ENCODE results near the gene ACSS2.

ACSS2 gene, protein sequence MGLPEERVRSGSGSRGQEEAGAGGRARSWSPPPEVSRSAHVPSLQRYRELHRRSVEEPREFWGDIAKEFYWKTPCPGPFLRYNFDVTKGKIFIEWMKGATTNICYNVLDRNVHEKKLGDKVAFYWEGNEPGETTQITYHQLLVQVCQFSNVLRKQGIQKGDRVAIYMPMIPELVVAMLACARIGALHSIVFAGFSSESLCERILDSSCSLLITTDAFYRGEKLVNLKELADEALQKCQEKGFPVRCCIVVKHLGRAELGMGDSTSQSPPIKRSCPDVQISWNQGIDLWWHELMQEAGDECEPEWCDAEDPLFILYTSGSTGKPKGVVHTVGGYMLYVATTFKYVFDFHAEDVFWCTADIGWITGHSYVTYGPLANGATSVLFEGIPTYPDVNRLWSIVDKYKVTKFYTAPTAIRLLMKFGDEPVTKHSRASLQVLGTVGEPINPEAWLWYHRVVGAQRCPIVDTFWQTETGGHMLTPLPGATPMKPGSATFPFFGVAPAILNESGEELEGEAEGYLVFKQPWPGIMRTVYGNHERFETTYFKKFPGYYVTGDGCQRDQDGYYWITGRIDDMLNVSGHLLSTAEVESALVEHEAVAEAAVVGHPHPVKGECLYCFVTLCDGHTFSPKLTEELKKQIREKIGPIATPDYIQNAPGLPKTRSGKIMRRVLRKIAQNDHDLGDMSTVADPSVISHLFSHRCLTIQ

DNA sequence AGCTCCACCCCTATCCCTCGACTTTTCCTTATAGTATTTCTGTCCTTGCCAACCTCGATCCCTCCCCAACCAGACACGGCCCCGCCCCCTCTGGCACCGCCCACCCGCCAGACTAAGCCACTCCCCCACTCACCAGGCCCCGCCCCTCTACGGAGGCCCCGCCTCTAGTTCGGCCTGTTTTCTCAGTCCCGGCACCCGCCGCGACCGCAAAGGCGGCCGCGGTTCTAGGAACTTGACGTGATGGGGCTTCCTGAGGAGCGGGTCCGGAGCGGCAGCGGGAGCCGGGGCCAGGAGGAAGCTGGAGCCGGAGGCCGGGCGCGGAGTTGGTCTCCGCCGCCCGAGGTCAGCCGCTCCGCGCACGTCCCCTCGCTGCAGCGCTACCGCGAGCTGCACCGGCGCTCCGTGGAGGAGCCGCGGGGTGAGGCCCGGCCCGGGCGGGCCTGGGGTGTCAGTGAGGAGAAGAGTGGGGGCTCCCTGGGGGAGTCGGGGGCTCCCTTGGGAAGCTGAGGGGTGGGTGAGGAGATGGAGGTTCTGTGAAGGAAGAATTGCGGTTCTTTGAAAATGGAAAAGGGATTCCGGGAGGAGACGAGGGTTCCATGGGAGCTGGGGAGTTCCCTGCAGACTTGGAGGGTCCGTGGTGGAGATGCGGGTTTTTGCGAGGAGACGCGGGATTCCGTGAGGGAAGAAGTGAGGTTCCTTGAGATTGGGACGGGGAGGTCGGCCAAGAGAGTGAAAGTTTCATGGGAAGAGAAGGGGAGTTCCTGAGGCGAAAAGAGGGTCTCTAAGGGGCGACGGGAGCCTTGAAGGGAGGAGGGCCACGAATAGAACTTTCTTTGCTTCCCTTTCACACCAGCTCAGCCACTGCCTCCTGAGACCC is at the start of gene ACSS2:
Gene ACSS2, plus strand, starts transcription at position 207 of the 877 bp plus-strand sequence. Its CDS starts 34 bp downstream, at position 241.
- peak; percentile 84 to 85 for DNase-seq (ENCODE audit: low read depth in 2 of 2)

DNA sequence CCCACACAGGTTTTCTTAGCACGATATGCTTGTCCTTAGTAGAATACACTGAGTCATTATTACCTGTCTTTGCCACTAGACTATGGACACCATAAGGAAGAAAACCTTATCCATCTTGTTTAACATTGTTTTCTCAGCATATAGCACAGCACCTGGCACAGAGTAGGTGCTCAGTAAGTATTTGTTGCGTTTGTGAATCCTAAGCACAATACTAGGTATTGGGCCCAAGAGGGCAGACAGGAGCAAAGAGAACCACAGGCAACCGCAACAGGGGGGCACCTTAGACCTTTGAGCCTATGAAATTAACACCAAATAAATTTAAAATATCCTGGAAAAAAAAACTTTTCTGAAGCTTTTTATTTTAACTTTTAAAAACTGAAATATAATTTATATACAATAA is 47.2 kb upstream of the ACSS2 start:
- no peak for DNase-seq (ENCODE audit: low read depth in 2 of 2)

GRCh38 chr20:34831936-34832335 is 44.5 kb upstream of the ACSS2 start:
- no peak for DNase-seq (ENCODE audit: low read depth in 2 of 2)

DNA sequence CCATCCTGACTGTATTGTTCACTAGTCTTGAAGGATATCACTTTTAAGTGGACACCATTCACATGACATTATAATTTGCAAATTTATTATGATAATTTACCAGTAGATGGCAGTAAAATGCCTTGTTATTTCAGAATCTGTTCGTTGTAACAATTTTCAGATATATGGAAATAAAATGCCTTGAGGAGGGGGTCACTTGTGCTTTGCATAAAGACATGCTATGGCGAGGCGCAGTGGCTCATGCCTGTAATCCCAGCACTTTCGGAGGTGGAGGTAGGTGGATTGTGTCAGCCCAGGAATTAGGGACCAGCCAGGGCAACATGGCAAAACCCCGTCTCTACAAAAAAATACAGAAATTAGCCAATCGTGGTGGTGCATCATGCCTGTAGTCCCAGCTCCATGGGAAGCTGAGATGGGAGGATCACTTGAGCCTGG is 41.9 kb upstream of the ACSS2 start:
- DNase-seq (ENCODE audit: low read depth in 2 of 2), result no peak

DNA sequence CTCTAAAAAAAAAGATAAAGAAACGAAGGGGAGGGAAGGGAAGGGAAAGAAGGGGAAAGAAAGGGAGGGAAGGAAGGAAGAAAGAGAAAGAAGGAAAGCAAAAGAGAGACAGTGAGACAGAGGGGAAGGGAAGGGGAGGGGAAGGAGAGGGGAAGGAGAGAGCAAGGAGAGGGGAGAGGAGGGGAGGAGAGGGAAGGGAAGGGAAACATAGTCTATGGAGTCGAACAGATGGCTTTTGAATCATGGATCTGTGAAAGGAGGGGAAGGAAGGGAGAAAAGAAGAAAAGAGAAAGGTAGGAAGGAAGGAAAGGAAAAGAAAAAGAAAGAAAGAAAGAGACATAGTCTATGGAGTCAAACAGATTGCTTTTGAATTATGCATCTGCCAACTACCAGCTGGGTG is 34.3 kb upstream of the ACSS2 start:
- no peak for DNase-seq (ENCODE audit: low read depth in 2 of 2)

DNA sequence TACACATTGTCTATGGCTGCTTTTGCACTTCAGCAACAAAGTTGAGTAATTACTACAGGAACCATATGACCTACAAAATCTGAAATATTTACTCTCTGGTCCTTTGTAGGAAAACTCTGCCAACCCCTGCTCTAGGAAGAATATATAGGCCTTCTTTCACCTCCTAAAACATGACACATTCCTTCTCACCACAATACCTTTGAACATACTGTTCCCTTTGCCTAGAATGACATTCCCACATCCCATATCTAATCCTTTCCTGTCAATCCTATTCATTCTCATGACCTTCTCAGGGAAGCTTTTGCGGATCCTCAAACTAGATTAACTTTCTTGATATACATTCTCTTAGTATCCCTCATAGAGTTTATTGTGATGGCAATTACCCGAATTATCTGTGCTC is 33.0 kb upstream of the ACSS2 start:
- no peak for DNase-seq (ENCODE audit: low read depth in 2 of 2)

DNA sequence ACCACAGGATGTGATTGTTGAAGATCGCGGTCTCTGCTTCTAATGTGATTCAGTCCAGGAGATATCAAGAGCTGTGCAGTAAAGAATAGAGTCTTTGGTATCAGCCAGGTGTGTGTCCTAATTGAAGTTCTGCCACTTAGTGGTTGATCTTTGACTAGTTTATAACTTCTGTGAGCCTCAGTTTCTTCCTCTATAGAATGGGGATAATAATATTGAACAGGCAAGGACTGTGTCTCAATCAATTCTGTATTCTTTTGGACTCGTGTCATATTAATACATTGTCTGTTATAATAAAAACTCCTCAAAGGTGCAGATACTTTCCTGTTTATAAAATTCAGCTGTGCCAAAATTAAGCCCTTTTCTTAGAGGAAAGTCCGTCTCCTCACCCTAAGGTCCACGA is 27.8 kb upstream of the ACSS2 start:
- no peak for DNase-seq (ENCODE audit: low read depth in 2 of 2)

GRCh38 chr20:34849778-34850177 is 26.6 kb upstream of the ACSS2 start:
- no peak for DNase-seq (ENCODE audit: low read depth in 2 of 2)

GRCh38 chr20:34850969-34851368 is 25.4 kb upstream of the ACSS2 start:
- no peak for DNase-seq (ENCODE audit: low read depth in 2 of 2)

GRCh38 chr20:34852298-34852697 is 24.1 kb upstream of the ACSS2 start:
- no peak for DNase-seq (ENCODE audit: low read depth in 2 of 2)

DNA sequence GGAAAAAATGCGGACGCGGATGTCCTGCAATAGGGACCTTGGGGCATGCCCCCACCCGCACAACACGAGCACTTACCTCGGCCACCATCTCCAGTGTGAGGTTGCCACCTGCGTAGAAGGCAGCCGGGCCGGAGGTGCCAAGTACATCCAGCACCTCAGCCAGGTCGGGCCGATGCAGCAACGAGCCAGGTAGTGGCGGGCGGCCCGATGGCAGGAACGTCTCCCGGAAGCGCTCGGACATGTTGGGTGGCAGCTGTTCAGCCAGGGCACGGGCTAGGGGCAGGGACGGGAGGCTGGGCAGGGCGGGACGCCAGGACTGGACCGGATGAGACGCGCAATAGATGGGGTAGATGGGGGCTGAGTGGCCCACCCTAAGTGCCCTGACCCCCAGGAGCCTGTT is 17.0 kb upstream of the ACSS2 start:
- DNase-seq (ENCODE audit: low read depth in 2 of 2), result no peak

DNA sequence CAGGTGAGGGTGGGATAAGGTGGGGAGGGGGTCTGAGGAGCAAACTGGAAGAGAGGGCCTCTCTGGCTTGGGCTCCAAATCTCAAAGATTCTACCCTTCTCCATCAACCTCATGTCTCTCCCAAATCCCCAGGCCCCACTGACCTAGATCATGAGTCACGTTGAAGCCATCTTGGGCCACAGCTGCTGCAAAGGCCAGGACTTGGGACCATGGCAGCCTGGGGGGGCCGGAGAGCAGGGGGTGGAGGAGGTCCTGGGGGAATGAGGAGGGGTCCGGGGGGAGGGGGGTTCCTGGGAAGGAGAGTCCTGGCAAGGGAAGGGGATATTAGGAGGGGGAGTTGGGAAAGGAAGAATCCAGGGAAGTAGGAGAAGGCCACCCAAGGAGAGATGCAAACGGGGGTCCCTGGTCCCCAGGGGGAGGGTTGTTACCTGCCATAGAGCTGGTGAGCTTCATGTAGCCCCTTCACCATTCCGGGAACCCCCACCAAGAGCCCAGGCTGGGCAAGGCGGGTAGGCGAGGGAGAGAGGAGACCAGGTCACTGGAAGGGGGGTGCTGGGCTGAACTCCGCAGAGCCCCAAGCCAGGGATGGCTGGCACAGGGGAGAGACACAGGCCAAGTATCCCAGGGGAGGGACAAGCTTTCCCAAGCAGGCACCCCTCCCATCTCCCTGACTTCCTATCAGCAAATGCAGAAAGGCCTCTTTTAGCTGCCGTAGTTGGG is 16.4 kb upstream of the ACSS2 start:
- no peak for DNase-seq (ENCODE audit: low read depth in 2 of 2)

- no peak for DNase-seq (ENCODE audit: low read depth in 2 of 2)
These were observed 14.9 kb upstream of the ACSS2 start for GRCh38 chr20:34861386-34862084.

- DNase-seq (ENCODE audit: low read depth in 2 of 2), result no peak
These were observed 13.7 kb upstream of the ACSS2 start for GRCh38 chr20:34862724-34863123.

- DNase-seq (ENCODE audit: low read depth in 2 of 2), result no peak
These were observed 12.9 kb upstream of the ACSS2 start for GRCh38 chr20:34863421-34863965.

- DNase-seq (ENCODE audit: low read depth in 2 of 2), result no peak
These were observed 12.2 kb upstream of the ACSS2 start for GRCh38 chr20:34864216-34864615.

DNA sequence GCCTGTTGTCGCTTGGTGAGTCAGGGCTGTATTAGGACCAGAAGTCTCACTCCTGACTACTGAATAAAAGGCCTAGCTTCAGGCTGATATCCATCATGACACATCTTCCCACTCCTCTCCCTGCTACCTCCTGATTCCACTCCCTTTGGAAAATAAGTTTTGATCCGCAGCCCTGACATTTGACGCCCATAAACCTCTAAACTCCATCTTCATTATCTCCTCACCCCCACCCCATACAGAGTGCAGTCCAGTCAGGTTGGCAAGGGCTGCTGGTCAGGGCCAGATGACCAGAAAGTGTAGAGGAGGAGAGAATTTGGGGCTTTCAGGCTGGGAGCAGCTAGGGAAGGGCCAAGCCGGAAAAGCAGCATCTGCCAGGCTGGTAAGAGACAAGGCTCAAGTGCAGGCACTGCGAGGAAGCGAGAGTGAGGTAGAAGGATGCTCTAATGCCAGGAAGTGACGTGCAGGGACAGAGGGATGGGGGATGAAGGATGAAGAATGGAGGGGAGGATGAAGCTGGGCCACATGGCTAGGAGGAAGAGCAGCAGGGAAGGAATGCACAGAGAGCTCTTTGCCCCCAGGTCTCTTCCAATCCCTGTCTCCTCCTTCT is 5.0 kb upstream of the ACSS2 start:
- DNase-seq (ENCODE audit: low read depth in 2 of 2), result no peak

DNA sequence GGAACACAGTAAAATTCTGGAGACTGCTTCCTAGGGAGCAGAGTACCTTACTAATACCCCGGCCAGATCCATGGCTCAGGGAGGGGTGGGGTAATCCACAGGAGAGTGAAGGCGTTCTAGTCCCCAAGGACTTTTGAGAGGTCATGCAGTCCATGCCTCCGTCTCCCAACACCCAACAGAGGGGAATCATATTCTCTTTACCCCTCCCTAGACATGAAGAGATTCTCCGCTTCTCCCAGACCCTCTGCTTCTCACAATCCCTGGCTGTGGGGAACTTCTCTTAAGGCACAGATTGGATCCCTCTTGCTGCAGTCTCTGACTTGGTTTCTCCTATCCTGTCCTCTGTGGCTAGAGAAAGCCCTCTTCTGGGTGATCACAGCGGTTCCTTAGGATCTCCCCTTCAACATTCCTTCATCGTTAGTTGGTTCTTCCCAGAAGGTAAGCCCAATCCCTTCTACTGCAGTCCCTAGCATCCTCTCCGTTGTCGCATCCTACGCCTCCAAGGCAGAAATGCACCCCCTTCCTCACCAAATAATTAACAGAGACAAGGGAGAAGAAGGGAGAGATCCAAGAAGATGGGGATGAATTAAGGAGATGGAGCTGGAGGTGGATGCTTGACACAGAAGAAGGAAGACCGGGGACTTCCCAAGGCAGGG is 4.3 kb upstream of the ACSS2 start:
- DNase-seq (ENCODE audit: low read depth in 2 of 2), result no peak

DNA sequence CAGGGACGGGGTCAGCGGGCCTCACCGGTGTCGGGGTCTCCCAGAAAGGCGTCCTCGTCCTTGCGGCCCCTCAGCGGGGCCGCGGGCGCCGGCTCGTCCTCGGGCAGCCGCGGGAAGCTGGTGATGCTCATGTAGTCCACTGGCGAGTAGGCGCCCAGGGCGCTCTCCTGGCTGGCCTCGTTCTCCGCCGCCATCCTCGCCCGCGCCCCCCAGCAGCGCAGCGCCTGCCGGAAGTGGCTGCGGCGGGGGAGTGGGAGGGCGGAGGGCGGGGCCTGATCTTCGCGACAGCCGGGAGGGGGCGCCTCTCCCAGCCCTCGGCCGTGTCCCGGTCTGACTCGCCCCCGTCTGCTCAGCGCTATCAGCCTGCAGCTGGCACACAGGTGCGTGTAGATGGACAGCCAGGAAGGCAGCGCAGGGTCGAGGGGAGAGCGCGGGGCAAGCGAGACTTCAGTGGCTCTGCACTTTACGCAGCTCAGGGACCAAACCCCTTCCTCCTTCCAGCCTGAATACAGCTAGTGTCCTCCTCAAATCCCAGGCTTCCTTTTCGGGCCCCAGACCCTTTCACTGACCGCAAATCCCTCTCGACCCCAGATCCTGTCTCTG is 3.7 kb upstream of the ACSS2 start, which contains the start of gene GGT7:
Gene GGT7, minus strand, starts transcription at position 235 of the 603 bp plus-strand sequence. Its CDS starts 41 bp downstream, at position 194.
- DNase-seq (ENCODE audit: low read depth in 2 of 2), result peak; percentile 70 to 77
